Measurements from ENCODE around the gene METAP1. TPM values are rescaled to one million over a fixed set of nuclear protein-coding genes. Genes with fewer than 3 reads are reported as not detected.
"Not testable (repeated sequence)": the region's sequence is repeated elsewhere in the genome, so short reads cannot be mapped to it uniquely, and the experiment has no call there.

The METAP1 gene
- total and polyA plus RNA-seq, 3 donors from 2014 or later, result 80.5 to 117 (median 107) TPM

DNA sequence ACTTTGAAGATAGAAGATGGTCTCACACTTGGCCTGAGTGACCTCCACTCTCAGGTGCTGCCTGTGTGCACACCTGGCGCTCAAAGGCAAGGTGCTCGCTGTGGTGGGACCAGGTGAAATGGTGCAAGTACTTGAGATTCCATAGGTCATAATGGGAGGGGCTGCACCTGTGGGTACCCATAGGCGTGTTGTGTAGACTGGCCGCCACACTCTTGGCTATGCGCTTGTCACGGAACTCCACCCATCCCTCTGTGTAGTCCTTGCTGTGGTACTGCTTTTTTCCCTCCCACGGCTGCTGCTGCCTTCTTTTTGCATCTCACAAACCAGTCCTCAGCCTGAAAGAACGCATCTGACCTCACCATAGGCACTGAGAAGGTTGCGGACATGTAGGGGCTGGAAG, 27.0 kb downstream of the METAP1 start:
- H3K9me3 ChIP-seq, result no peaks in the 10 kb centered on the region
- DNase-seq, result no peak
- 87 to 99% methylated on average over 9 of the region's 9 CpGs for WGBS, 2 donors
- H3K27ac ChIP-seq, result no peak overlapping the region
- H3K36me3 ChIP-seq (ENCODE audit: low read depth, missing control alignments), result no peaks in the 10 kb centered on the region
- no peaks in the 10 kb centered on the region for H3K27me3 ChIP-seq
- TF ChIP-seq POLR2A (IDR thresholded peaks at IDR 0.05), result no peak
- TF ChIP-seq, protein P1, sequence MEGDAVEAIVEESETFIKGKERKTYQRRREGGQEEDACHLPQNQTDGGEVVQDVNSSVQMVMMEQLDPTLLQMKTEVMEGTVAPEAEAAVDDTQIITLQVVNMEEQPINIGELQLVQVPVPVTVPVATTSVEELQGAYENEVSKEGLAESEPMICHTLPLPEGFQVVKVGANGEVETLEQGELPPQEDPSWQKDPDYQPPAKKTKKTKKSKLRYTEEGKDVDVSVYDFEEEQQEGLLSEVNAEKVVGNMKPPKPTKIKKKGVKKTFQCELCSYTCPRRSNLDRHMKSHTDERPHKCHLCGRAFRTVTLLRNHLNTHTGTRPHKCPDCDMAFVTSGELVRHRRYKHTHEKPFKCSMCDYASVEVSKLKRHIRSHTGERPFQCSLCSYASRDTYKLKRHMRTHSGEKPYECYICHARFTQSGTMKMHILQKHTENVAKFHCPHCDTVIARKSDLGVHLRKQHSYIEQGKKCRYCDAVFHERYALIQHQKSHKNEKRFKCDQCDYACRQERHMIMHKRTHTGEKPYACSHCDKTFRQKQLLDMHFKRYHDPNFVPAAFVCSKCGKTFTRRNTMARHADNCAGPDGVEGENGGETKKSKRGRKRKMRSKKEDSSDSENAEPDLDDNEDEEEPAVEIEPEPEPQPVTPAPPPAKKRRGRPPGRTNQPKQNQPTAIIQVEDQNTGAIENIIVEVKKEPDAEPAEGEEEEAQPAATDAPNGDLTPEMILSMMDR (IDR thresholded peaks at IDR 0.05), result no peak
- no peak overlapping the region for H3K4me3 ChIP-seq
- intact Hi-C loops (cut with DNase I; ENCODE audit: low total_unique reads), result no loop called here
- peaks cover 21% of the 10 kb centered on the region for H3K4me1 ChIP-seq

DNA sequence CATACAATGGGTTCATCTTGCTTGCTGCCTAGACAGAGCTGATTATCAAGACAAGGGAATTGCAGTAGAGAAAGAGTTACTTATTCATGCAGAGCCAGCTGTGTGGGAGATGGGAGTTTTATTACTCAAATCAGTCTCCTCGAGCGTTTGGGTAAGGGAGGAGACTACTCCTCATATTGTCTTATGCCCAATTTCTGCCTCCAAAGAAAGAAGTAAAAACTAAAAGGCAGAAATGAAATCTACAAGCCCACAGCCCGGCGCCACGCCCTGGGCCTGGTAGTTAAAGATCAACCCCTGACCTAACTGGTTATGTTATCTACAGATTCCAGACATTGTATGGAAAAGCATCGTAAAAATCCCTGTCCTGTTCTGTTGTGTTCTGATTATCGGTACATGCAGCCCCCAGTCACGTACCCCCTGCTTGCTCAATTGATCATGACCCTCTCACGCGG, 28.3 kb downstream of the METAP1 start:
- WGBS, 2 donors, result 78 to 83% methylated on average over 10 of the region's 10 CpGs
- H3K9me3 ChIP-seq; H3K36me3 ChIP-seq (ENCODE audit: low read depth, missing control alignments); intact Hi-C loops (cut with DNase I; ENCODE audit: low total_unique reads); DNase-seq; H3K4me3 ChIP-seq; H3K27ac ChIP-seq; H3K27me3 ChIP-seq: not testable (repeated sequence)
- peaks cover 21% of the 10 kb centered on the region for H3K4me1 ChIP-seq

DNA sequence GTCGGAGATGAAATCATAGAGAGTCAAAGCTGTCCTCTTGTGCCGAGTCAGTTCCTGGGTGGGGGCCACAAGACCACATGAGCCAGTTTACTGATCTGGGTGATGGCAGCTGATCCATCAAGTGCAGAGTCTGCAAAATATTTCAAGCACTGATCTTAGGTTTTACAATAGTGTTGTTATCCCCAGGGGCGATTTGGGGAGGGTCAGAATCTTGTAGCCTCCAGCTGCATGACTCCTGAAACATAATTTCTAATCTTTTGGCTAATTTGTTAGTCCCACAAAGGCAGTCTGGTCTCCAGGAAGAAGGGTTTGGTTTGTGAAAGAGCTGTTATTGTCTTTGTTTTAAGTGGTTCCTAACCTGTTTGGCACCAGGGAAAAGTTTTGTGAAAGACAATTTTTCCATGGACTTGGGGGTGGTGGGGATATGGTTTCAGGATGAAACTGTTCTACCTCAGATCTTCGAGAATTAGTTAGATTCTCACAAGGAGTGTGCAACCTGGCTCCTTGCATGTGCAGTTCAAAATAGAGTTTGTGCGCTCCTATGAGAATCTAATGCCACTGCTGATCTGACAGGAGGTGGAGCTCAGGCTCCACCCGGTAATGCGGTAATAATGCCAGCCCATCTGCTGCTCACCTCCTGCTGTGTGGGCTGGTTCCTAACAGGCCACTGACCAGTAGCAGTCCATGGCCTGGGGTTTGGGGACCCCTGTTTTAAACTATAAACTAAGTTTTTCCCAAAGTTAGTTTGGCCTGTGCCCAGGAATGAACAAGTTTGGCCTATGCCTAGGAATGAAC, 29.2 kb downstream of the METAP1 start:
- peak overlapping the region; percentile 27 to 44 for H3K27ac ChIP-seq
- peak; percentile 42 for DNase-seq

DNA sequence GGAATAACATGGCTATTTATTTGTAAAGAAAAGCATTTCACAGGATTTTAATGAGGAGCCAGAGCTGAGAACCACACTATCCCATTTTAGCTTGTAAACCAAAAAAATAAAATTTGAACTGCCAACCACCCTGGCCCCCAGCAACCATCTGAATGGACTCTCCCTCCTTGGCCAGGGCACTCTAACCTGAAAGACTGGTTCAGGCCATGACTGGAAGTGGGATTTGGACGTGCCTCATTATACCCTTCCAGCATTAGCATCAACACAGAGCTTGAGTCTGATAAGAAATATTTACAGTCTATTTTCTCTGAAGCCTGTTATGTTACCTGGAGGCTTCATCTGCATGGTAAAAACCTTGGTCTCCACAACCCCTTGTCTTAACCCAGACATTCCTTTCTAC, 30.0 kb downstream of the METAP1 start:
- Histone ChIP-seq H3K36me3 (ENCODE audit: low read depth, missing control alignments) (no peaks in the 10 kb centered on the region), H3K9me3 (no peaks in the 10 kb centered on the region), H3K4me3 (no peak overlapping the region), H3K27me3 (no peaks in the 10 kb centered on the region), H3K27ac (no peak overlapping the region), H3K4me1 (peaks cover 21% of the 10 kb centered on the region)
- WGBS, 2 donors, result 82 to 95% methylated on average over 1 of the region's 1 CpG
- no peak for TF ChIP-seq POLR2A (IDR thresholded peaks at IDR 0.05)
- TF ChIP-seq, protein P1 (IDR thresholded peaks at IDR 0.05), result no peak
- DNase-seq, result no peak
- intact Hi-C loops (cut with DNase I; ENCODE audit: low total_unique reads), result no loop called here

More for the DNA sequence above, 29.2 kb downstream of the METAP1 start:
- Histone ChIP-seq H3K36me3 (ENCODE audit: low read depth, missing control alignments) (no peaks in the 10 kb centered on the region), H3K27me3 (no peaks in the 10 kb centered on the region), H3K9me3 (no peaks in the 10 kb centered on the region), H3K4me1 (peaks cover 21% of the 10 kb centered on the region), H3K4me3 (no peak overlapping the region)
- intact Hi-C loops (cut with DNase I; ENCODE audit: low total_unique reads), result no loop called here
- no peak for TF ChIP-seq POLR2A (IDR thresholded peaks at IDR 0.05)
- TF ChIP-seq, protein P1 (IDR thresholded peaks at IDR 0.05), result no peak
- WGBS, 2 donors, result 70 to 76% methylated on average over 7 of the region's 7 CpGs

DNA sequence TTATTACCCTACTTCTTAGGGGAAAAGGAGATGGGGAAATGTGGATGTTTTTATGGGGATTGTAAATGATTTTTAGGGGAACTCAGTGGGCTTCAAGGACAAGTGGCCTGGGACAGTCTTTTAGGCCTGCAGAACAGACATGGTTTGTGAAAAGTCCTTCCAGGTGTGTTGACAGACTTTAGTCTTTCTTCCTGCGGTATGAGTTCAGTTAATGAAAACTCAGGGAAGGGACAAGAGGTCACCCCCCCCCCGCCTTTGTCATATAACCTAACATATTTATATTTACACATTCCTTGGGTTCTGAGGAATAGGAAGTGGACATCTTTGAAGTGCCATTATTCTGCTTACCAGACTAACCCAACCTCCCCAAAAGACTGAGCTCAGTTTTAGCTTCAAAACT, 31.8 kb downstream of the METAP1 start:
- Histone ChIP-seq H3K4me3 (no peak overlapping the region), H3K9me3 (no peaks in the 10 kb centered on the region), H3K36me3 (ENCODE audit: low read depth, missing control alignments) (no peaks in the 10 kb centered on the region), H3K27me3 (no peaks in the 10 kb centered on the region), H3K4me1 (peaks cover 21% of the 10 kb centered on the region), H3K27ac (no peak overlapping the region)
- 83 to 93% methylated on average over 2 of the region's 2 CpGs for WGBS, 2 donors
- DNase-seq, result no peak
- intact Hi-C loops (cut with DNase I; ENCODE audit: low total_unique reads), result no loop called here
- no peak for TF ChIP-seq POLR2A (IDR thresholded peaks at IDR 0.05)
- TF ChIP-seq, protein P1 (IDR thresholded peaks at IDR 0.05), result no peak
